HEK293T (cell line): ENCODE measurements around the gene TFDP3.

ENCODE experiments used
- CTCF ChIA-PET: fragments of 350-600 bp; formaldehyde crosslinking; extraction: SDS; loops from one replicate; lab custom pipeline; 2021; ENCODE audit warnings: antibody characterized with exemption, inconsistent platforms; lab: Yijun Ruan, JAX
- POLR2A ChIA-PET: fragments of 350-600 bp; formaldehyde crosslinking; extraction: SDS; loops from one replicate; lab custom pipeline; 2020; ENCODE audit warnings: antibody characterized with exemption, inconsistent platforms; lab: Yijun Ruan, JAX
- DNase-seq: peaks from one replicate; pipeline ENCODE4 v3.0.0; 2012; ENCODE audit warnings: mixed read lengths; ENCODE audit errors: extremely low spot score
- ARNT ChIP-seq: fragments of 450-650 bp; IDR thresholded peaks from 2 replicates; pipeline ENCODE4 v1.6.1; 2017; ENCODE audit warnings: mild to moderate bottlenecking
- BHLHE40 ChIP-seq: fragments of 450-650 bp; IDR thresholded peaks from 2 replicates; pipeline ENCODE4 v1.6.1; 2016; ENCODE audit warnings: mild to moderate bottlenecking, moderate library complexity, borderline replicate concordance
- CTBP1 ChIP-seq: fragments of 450-650 bp; IDR thresholded peaks from 2 replicates; pipeline ENCODE4 v1.6.1; 2016; ENCODE audit warnings: borderline replicate concordance
- ELF4 ChIP-seq: fragments of 450-650 bp; IDR thresholded peaks from 2 replicates; pipeline ENCODE4 v1.6.1; 2017; ENCODE audit warnings: antibody characterized with exemption
- FOXA1 ChIP-seq: fragments of 450-650 bp; IDR thresholded peaks from 2 replicates; pipeline ENCODE4 v1.6.1; 2016; ENCODE audit warnings: mild to moderate bottlenecking
- FOXK2 ChIP-seq: fragments of 450-650 bp; IDR thresholded peaks from 2 replicates; pipeline ENCODE4 v1.6.1; 2016; ENCODE audit warnings: mild to moderate bottlenecking
- FOXM1 ChIP-seq: fragments of 450-650 bp; IDR thresholded peaks from 2 replicates; pipeline ENCODE4 v1.6.1; 2017; ENCODE audit warnings: mild to moderate bottlenecking, borderline replicate concordance
- HDGF ChIP-seq: fragments of 450-650 bp; IDR thresholded peaks from 2 replicates; pipeline ENCODE4 v1.6.1; 2017; ENCODE audit warnings: antibody characterized with exemption, borderline replicate concordance
- L3MBTL2 ChIP-seq: fragments of 450-650 bp; conservative IDR thresholded peaks from 2 replicates; pipeline ENCODE4 v1.6.1; 2016; ENCODE audit warnings: mild to moderate bottlenecking
- LEF1 ChIP-seq: fragments of 450-650 bp; IDR thresholded peaks from 2 replicates; pipeline ENCODE4 v1.6.1; 2017; ENCODE audit warnings: mild to moderate bottlenecking, borderline replicate concordance
- NFRKB ChIP-seq: fragments of 450-650 bp; IDR thresholded peaks from 2 replicates; pipeline ENCODE4 v1.6.1; 2016; ENCODE audit warnings: mild to moderate bottlenecking, moderate library complexity
- SP1 ChIP-seq: fragments of 450-650 bp; IDR thresholded peaks from 2 replicates; pipeline ENCODE4 v1.6.1; 2017
- SUZ12 ChIP-seq: fragments of 450-650 bp; IDR thresholded peaks from 2 replicates; pipeline ENCODE4 v1.6.1; 2016; ENCODE audit warnings: mild to moderate bottlenecking
- TARDBP ChIP-seq: fragments of 450-650 bp; IDR thresholded peaks from 2 replicates; pipeline ENCODE4 v1.6.1; 2016
- ZNF384 ChIP-seq: fragments of 450-650 bp; IDR thresholded peaks from 2 replicates; pipeline ENCODE4 v1.6.1; 2016
- TF ChIP-seq, protein P1 (sequence below): fragments of 450-650 bp; IDR thresholded peaks from 2 replicates; pipeline ENCODE4 v1.6.1; 2016

Gene TFDP3

DNA sequence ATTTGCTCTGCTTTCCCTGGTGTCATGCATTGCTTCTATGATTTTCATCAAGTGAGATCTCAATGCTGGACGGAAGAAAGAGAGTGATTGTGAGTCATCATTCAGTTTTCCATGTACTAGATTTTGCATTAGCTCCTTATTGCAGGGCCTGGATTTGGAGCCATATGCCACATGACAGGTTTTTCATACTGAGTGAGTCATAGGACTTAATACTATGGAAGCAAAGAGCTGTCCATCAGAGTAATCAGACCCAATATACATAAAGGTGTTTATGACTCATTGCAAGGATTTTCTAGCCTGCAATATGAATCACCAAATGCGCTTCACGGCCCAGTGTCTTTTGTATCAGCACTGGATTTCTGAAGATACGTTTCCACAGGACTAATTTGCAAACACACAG, 11.2 kb upstream of the TFDP3 start:
- ChIA-PET POLR2A (no interaction called here), CTCF (interaction anchor here (1.2 kb wide), 1 partner anchor 441 kb away, joined by 3 read pairs; no protein-coding TSS in a partner anchor)
- no peak for TF ChIP-seq SUZ12

DNA sequence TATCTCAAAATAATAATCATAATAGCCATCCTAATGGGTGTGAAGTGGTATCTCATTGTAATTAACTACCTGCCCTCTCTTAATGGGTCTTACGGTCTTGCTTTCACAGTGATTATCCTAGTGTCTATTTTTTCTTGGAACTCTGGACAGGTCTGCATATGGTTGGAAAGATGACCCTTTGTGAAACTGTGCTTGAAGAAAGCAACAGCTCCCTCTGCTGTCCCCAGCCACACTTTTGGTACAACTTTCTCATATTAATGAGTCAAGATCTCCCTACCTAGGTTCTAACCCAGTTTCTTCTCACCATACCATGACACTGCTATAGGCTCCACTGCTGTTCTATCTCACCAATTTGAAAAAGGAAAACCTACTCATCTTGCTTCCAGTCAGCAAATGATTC, 2.4 kb downstream of the TFDP3 start:
- peak; percentile 44 for DNase-seq

More for the DNA sequence above, 11.2 kb upstream of the TFDP3 start:
- no peak for DNase-seq

DNA sequence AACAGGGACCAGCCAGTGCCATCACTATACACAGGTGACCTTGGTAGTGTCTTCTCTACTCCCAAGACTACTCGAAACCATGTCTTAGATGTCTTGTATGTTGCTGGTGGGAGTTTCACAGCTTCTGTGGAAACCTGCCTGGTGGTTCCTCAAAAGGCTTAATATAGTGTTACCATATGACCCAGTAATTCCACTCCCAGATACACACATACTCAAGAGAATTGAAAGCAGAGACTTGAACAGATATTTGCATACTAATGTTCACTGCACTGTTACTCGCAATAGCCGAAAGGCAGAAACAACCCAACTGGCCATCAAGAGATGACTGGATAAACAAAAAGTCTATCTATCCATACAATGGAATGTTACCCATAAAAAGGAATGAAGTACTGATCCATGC, 3.1 kb downstream of the TFDP3 start:
- no peak for DNase-seq
- POLR2A ChIA-PET = no interaction called here
- TF ChIP-seq ZNF384 (no peak), BHLHE40 (no peak), FOXA1 (no peak)
- CTCF ChIA-PET = interaction anchor here (1.3 kb wide), 1 partner anchor 210 kb away, joined by 3 read pairs; no protein-coding TSS in a partner anchor

More for the DNA sequence above, 2.4 kb downstream of the TFDP3 start:
- ChIA-PET CTCF (interaction anchor here (1.3 kb wide), 1 partner anchor 211 kb away, joined by 3 read pairs; no protein-coding TSS in a partner anchor), POLR2A (no interaction called here)
- TF ChIP-seq TARDBP = no peak
- no peak for TF ChIP-seq CTBP1
- TF ChIP-seq, protein P1, sequence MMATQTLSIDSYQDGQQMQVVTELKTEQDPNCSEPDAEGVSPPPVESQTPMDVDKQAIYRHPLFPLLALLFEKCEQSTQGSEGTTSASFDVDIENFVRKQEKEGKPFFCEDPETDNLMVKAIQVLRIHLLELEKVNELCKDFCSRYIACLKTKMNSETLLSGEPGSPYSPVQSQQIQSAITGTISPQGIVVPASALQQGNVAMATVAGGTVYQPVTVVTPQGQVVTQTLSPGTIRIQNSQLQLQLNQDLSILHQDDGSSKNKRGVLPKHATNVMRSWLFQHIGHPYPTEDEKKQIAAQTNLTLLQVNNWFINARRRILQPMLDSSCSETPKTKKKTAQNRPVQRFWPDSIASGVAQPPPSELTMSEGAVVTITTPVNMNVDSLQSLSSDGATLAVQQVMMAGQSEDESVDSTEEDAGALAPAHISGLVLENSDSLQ = no peak
- no peak for TF ChIP-seq L3MBTL2
- no peak for TF ChIP-seq SUZ12
- TF ChIP-seq NFRKB = no peak
- TF ChIP-seq HDGF = no peak
- no peak for TF ChIP-seq LEF1
- TF ChIP-seq ARNT = no peak

DNA sequence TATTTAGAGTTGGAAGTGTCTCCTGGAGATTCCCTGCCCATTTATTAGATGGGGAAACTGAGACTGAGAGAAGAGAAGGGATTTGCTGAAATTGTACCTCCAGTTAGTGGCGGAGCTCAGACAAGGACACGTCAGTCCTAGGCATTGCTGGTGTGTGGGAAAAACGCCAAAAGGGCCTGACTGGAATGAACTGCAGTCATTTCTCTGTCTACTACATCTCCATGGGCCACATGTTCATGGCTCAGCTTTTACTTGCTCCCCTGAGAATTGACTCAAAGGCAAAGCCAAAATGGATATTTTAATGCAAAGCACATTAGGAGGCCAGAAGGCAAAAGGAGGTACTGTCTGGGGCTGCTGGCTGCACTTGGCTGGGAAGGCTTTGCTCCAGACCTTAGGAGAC, 3.9 kb downstream of the TFDP3 start:
- DNase-seq = no peak
- ChIA-PET CTCF (no interaction called here), POLR2A (no interaction called here)
- TF ChIP-seq FOXK2 = no peak
- TF ChIP-seq LEF1 = no peak
- no peak for TF ChIP-seq HDGF
- no peak for TF ChIP-seq SUZ12
- no peak for TF ChIP-seq ARNT
- no peak for TF ChIP-seq L3MBTL2

DNA sequence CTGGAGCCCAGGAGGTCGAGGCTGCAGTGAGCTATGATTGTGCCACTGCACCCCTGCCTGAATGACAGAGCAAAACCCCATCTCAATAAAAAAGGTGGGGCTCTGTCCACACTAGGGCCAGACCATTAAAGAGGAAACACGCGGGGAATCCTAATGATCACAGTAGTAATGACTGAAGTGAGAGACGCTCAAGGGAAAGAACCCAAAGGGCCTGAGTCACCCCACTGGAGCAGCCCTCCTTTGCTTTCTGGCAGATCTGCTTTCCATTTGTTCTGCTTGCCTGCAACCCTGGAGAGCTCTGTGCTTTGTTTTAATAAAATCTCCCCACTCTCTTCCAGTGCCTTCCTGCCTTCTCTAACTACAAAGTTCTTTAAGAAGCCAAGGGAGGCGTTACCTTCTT, 5.0 kb downstream of the TFDP3 start:
- ChIA-PET CTCF (no interaction called here), POLR2A (no interaction called here)
- TF ChIP-seq ARNT (no peak), FOXK2 (no peak), NFRKB (no peak), SP1 (no peak)
- DNase-seq = no peak

DNA sequence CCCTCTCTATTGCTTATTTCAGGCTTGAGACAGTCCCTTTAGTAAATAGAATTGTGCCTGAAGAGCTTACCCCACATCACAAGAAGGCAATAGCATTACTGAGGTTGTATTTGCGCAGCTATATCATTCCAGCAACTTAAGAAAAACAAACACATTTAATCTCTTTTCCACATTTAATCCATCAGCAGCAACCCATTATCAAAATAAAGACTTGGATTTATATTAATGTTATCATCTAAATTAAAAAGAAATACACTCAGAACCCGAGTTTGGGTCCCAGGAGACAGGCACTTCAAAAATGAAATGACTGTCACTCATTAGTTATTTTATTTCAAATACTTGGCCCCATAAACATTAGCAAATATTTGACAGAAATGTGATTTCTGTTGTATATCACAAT, 10.4 kb downstream of the TFDP3 start:
- ChIA-PET POLR2A (no interaction called here), CTCF (no interaction called here)
- DNase-seq = no peak
- TF ChIP-seq ELF4 (no peak), ZNF384 (no peak), SUZ12 (no peak), CTBP1 (no peak), ARNT (no peak), L3MBTL2 (no peak), SP1 (no peak)
- TF ChIP-seq, protein P1 = no peak

DNA sequence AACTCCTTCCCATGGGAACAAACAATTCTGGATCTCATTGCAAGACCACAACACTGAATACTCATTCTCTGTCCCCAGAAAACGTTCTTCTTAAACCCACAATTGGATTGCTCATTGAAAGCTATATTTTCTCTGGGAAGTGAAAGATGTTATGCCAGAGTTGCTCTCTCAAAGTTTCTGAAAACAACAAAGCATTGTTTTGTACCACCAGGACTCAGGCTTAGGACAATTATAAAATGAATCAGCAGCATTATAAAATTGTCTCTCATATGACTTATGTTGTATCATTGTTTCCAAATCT, 26.5 kb downstream of the TFDP3 start:
- ChIA-PET POLR2A (no interaction called here), CTCF (no interaction called here)
- no peak for DNase-seq
- TF ChIP-seq ARNT (no peak), BHLHE40 (no peak)

DNA sequence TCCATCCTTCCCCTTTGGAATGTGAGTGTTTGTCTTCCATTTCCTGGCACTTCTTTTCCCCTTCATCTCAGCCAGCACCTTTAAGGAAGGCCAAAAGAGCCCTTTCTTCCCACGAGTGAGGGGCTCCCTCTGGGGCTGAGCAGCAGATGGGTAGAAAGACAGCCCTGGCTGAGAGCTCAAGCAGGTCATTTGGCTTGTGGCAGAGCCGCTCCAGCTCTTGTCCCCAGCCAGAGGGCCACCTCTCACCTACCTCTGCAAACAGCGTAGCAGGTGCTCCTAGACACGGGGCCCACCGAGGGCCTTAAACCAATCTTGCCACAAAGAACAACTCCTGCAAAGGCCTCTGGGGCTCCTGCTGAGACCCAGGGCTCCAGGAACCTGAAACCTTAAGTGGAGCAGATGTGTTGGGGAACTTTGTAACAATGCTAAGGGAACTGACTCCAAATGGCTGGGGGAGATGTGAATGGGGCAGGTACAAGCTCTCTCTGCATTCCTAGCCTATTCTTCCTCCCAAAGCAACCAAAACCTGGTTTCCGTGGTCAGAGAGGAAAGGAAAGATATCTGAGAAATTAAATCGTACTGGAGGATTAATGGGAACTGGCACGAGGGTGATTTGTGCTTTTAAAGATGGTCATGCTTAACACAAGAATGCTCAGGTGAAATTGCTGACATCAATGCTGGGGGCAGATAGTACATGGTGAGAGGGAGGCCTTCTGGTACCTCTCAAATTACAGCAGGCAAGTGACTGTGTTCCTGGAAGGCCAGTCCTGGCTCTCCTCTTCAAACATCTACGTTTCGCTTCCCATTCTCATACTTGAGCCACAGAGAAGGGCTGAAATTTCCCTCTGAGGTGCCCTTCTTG, 27.0 kb downstream of the TFDP3 start:
- TF ChIP-seq, protein P1 = no peak
- no peak for TF ChIP-seq TARDBP
- TF ChIP-seq CTBP1 = no peak
- TF ChIP-seq FOXK2 = no peak
- TF ChIP-seq L3MBTL2 = no peak
- TF ChIP-seq LEF1 = no peak
- TF ChIP-seq HDGF = no peak
- TF ChIP-seq ELF4 = no peak
- TF ChIP-seq BHLHE40 = no peak
- TF ChIP-seq FOXM1 = no peak
- no peak for TF ChIP-seq NFRKB
- no peak for TF ChIP-seq FOXA1
- TF ChIP-seq SUZ12 = no peak
- no peak for TF ChIP-seq SP1
- no peak for TF ChIP-seq ARNT
- no peak for TF ChIP-seq ZNF384
- DNase-seq = no peak
- POLR2A ChIA-PET = no interaction called here
- CTCF ChIA-PET = no interaction called here
